ENCODE results near the gene HCN2. TPM values are rescaled to one million over a fixed set of nuclear protein-coding genes. Genes with fewer than 3 reads are reported as not detected.

The HCN2 gene
- total and polyA plus RNA-seq, 2 of the 13 experiments (the other 11 are each of a cell fraction or from before 2014, with no cell fraction given), result 0.01 TPM; not detected in 1

- TF ChIP-seq ARNTL (CRISPR knock-in tag; IDR thresholded peaks at IDR 0.05), result no peak
- TF ChIP-seq HOMEZ (CRISPR knock-in tag; IDR thresholded peaks at IDR 0.05; ENCODE audit: low read depth), result no peak
- TF ChIP-seq MBNL3 (CRISPR knock-in tag; conservative IDR thresholded peaks at IDR 0.05), result no peak
- TF ChIP-seq CENPX (CRISPR knock-in tag; IDR thresholded peaks at IDR 0.05), result no peak
- TF ChIP-seq ELF4 (CRISPR knock-in tag; IDR thresholded peaks at IDR 0.05; ENCODE audit: borderline replicate concordance), result no peak
- TF ChIP-seq DMTF1 (CRISPR knock-in tag; IDR thresholded peaks at IDR 0.05), result no peak
- TF ChIP-seq ZNF251 (CRISPR knock-in tag; IDR thresholded peaks at IDR 0.05), result no peak
- no peak for TF ChIP-seq PHF5A (CRISPR knock-in tag; IDR thresholded peaks at IDR 0.05; ENCODE audit: low read depth, unreplicated experiment)
- no peak for TF ChIP-seq ZNF589 (CRISPR knock-in tag; conservative IDR thresholded peaks at IDR 0.05)
- TF ChIP-seq ZNF138 (CRISPR knock-in tag; IDR thresholded peaks at IDR 0.05; ENCODE audit: low read depth), result peak; percentile 80; the same call in 1 of the 2 replicates
- TF ChIP-seq ZNF207 (IDR thresholded peaks at IDR 0.05; ENCODE audit: borderline replicate concordance), result no peak
- TF ChIP-seq, protein P1, sequence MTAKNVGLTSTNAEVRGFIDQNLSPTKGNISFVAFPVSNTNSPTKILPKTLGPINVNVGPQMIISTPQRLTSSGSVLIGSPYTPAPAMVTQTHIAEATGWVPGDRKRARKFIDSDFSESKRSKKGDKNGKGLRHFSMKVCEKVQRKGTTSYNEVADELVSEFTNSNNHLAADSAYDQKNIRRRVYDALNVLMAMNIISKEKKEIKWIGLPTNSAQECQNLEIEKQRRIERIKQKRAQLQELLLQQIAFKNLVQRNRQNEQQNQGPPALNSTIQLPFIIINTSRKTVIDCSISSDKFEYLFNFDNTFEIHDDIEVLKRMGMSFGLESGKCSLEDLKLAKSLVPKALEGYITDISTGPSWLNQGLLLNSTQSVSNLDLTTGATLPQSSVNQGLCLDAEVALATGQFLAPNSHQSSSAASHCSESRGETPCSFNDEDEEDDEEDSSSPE (CRISPR knock-in tag; IDR thresholded peaks at IDR 0.05), result peak; percentile 84
- TF ChIP-seq ZNF350 (CRISPR knock-in tag; IDR thresholded peaks at IDR 0.05; ENCODE audit: borderline replicate concordance, low read depth), result peak; percentile 68; the same call in 1 of the 2 replicates
- TF ChIP-seq, protein P2, sequence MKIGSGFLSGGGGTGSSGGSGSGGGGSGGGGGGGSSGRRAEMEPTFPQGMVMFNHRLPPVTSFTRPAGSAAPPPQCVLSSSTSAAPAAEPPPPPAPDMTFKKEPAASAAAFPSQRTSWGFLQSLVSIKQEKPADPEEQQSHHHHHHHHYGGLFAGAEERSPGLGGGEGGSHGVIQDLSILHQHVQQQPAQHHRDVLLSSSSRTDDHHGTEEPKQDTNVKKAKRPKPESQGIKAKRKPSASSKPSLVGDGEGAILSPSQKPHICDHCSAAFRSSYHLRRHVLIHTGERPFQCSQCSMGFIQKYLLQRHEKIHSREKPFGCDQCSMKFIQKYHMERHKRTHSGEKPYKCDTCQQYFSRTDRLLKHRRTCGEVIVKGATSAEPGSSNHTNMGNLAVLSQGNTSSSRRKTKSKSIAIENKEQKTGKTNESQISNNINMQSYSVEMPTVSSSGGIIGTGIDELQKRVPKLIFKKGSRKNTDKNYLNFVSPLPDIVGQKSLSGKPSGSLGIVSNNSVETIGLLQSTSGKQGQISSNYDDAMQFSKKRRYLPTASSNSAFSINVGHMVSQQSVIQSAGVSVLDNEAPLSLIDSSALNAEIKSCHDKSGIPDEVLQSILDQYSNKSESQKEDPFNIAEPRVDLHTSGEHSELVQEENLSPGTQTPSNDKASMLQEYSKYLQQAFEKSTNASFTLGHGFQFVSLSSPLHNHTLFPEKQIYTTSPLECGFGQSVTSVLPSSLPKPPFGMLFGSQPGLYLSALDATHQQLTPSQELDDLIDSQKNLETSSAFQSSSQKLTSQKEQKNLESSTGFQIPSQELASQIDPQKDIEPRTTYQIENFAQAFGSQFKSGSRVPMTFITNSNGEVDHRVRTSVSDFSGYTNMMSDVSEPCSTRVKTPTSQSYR (CRISPR knock-in tag; IDR thresholded peaks at IDR 0.05; ENCODE audit: borderline replicate concordance), result no peak
- no peak for TF ChIP-seq ZNF296 (CRISPR knock-in tag; conservative IDR thresholded peaks at IDR 0.05)
- no peak; the same call in 1 of the 2 replicates for TF ChIP-seq RAD21 (CRISPR knock-in tag; IDR thresholded peaks at IDR 0.05)
- TF ChIP-seq, protein P3, sequence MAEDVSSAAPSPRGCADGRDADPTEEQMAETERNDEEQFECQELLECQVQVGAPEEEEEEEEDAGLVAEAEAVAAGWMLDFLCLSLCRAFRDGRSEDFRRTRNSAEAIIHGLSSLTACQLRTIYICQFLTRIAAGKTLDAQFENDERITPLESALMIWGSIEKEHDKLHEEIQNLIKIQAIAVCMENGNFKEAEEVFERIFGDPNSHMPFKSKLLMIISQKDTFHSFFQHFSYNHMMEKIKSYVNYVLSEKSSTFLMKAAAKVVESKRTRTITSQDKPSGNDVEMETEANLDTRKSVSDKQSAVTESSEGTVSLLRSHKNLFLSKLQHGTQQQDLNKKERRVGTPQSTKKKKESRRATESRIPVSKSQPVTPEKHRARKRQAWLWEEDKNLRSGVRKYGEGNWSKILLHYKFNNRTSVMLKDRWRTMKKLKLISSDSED (CRISPR knock-in tag; IDR thresholded peaks at IDR 0.05), result no peak
- TF ChIP-seq SRF (IDR thresholded peaks at IDR 0.05; ENCODE audit: low read depth, low read length), result no peak
Measured at GRCh38 chr19:633068-633785, 43.5 kb downstream of the HCN2 start, which contains the start of gene POLRMT (continued).

Data from HepG2 (cell line).